Suppressor macrophage treated with lipopolysaccharide for 4 hours (primary cell): Measurements from ENCODE around the gene TPST1.
"Not testable (repeated sequence)": the region's sequence is repeated elsewhere in the genome, so short reads cannot be mapped to it uniquely, and the experiment has no call there.

Experiments used
- DNase-seq: peaks from one replicate; pipeline ENCODE4 v3.0.0-alpha.2; 2020

Gene TPST1

GRCh38 chr7:66396052-66396451, 190.9 kb downstream of the TPST1 start:
- DNase-seq: not testable (repeated sequence)

GRCh38 chr7:66398841-66399240, 193.7 kb downstream of the TPST1 start:
- not testable (repeated sequence) for DNase-seq

- DNase-seq: no peak
These were observed 194.4 kb downstream of the TPST1 start for GRCh38 chr7:66399566-66399965.

GRCh38 chr7:66400400-66400799, 195.3 kb downstream of the TPST1 start:
- no peak for DNase-seq

- not testable (repeated sequence) for DNase-seq
These were observed 196.0 kb downstream of the TPST1 start for GRCh38 chr7:66401126-66401525.

GRCh38 chr7:66401932-66402331, 196.8 kb downstream of the TPST1 start:
- not testable (repeated sequence) for DNase-seq

- DNase-seq: no peak
These were observed 198.4 kb downstream of the TPST1 start for GRCh38 chr7:66403564-66403963.

- no peak for DNase-seq
These were observed 204.4 kb downstream of the TPST1 start for GRCh38 chr7:66409493-66409892.
